Epithelial cell of proximal tubule (primary cell): ENCODE results near the gene MGP. TPM values are rescaled to one million over a fixed set of nuclear protein-coding genes. Genes with fewer than 3 reads are reported as not detected.

Source experiments
- DNase-seq: peaks from one replicate; pipeline ENCODE4 v3.0.0-alpha.2; 2011; ENCODE audit warnings: low read depth
- H3K4me3 ChIP-seq: 2 replicates; pipeline ENCODE4 v1.5.1; 2011; ENCODE audit warnings: low read depth, mild to moderate bottlenecking, low read length
- total RNA-seq: library from RNA; depleted of rRNA; stranded (reverse); fragments of >200 nt; gene quantifications from 2 replicates; pipeline ENCODE4 v1.2.3, GENCODE V29; 2015
- TF ChIP-seq, protein P1 (sequence below): conservative IDR thresholded peaks from 2 replicates; pipeline ENCODE4 v1.5.1; 2012; ENCODE audit warnings: low read depth, mild to moderate bottlenecking, low read length

The MGP gene
- total RNA-seq, 1 donor from 2014 or later, result 9.3 TPM

DNA sequence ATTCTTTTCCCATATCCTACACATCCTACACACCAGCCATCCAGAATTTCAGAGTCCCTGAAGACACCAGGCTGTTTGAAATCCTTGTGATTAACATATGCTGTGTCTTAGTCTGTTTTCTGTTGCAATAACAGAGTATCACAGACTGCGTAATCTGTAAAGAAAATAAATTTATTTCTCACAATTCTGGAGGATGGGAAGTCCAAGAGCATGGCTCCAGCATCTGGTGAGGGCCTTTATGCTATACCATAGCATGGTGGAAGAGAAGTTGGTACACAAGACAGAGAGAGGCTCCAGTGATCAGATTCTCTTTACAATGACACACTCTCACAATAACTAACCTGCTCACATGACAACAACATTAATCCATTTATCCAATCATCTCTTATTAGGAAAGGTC, 46.4 kb downstream of the MGP start:
- H3K4me3 ChIP-seq, result no peak overlapping the region
- TF ChIP-seq, protein P1, sequence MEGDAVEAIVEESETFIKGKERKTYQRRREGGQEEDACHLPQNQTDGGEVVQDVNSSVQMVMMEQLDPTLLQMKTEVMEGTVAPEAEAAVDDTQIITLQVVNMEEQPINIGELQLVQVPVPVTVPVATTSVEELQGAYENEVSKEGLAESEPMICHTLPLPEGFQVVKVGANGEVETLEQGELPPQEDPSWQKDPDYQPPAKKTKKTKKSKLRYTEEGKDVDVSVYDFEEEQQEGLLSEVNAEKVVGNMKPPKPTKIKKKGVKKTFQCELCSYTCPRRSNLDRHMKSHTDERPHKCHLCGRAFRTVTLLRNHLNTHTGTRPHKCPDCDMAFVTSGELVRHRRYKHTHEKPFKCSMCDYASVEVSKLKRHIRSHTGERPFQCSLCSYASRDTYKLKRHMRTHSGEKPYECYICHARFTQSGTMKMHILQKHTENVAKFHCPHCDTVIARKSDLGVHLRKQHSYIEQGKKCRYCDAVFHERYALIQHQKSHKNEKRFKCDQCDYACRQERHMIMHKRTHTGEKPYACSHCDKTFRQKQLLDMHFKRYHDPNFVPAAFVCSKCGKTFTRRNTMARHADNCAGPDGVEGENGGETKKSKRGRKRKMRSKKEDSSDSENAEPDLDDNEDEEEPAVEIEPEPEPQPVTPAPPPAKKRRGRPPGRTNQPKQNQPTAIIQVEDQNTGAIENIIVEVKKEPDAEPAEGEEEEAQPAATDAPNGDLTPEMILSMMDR, result no peak
- no peak for DNase-seq

GRCh38 chr12:14836336-14837210, 49.1 kb downstream of the MGP start:
- DNase-seq, result peak; percentile 88
- H3K4me3 ChIP-seq, result no peak overlapping the region
- TF ChIP-seq, protein P1, result no peak

- no peak for DNase-seq
- H3K4me3 ChIP-seq, result no peak overlapping the region
- TF ChIP-seq, protein P1, result no peak
Measured at GRCh38 chr12:14834509-14834908, 51.1 kb downstream of the MGP start.

DNA sequence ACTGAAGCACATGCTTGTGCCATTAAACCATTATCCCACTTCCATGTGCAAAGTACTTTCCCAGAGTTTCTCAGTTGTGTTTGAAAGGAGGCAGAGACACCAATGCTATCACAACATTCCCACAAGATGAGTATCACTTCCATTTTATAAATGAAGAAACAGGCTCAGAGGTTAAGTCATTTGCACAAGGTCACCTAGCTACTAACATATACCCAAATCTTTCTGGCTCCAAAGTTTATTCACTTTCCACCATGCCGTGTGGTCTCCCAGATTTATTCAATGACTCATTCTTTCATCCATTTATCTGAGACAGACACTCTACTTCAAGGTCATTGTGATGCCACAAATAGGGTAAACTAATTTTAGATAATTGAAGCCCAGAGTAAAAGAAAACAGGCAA, 51.7 kb downstream of the MGP start:
- TF ChIP-seq, protein P1, result no peak
- DNase-seq, result no peak
- no peak overlapping the region for H3K4me3 ChIP-seq

DNA sequence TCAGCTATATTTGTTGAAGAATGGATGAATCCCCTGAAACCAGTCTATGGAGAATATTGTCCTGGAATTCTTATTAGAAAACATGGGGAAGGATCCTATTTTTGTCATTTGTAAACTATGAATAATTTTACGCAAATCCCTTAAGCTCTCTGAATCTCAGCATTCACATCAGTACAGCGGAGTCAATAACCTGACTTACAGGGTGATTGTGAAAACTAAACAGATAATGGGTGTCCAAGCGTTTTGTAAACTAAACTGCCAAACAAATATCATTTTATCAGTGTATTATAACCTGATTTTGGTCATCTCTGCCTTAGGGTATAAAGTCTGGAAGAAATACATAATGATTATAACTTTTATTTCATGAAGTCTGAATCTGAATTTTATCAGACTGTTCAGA, 52.3 kb downstream of the MGP start:
- no peak for DNase-seq
- TF ChIP-seq, protein P1, result no peak
- no peak overlapping the region for H3K4me3 ChIP-seq

Other genes with a start within 250 kb of the MGP start
- not detected in 2 replicates for gene GUCY2C, start 189.3 kb downstream of the MGP start, total RNA-seq
- 20.4 and 27.6 TPM in 2 replicates for gene WBP11, start 82.4 kb downstream of the MGP start, total RNA-seq
- gene C12orf60, start 82.2 kb downstream of the MGP start, total RNA-seq, result 1.2 and 1.5 TPM in 2 replicates
- 0.07 TPM in 1 of 2 replicates, not detected in the other for gene SMCO3, start 71.7 kb downstream of the MGP start, total RNA-seq
- 0.14 TPM in 1 of 2 replicates, not detected in the other for gene ART4, start 42.3 kb downstream of the MGP start, total RNA-seq
- gene ERP27, start 52.7 kb upstream of the MGP start, total RNA-seq, result 0.58 and 1.4 TPM in 2 replicates
- 23.9 and 41.6 TPM in 2 replicates for gene ARHGDIB, start 75.7 kb upstream of the MGP start, total RNA-seq
- gene PDE6H, start 87.2 kb upstream of the MGP start, total RNA-seq, result not detected in 2 replicates